Right lobe of liver (tissue), 6 donors: Measurements from ENCODE around the gene MDFI. TPM values are rescaled to one million over a fixed set of nuclear protein-coding genes. Genes with fewer than 3 reads are reported as not detected.

Experiments used
- ATAC-seq, 4 donors: fragments of 200-7000 bp; cut with Tn5 transposase; one replicate each; pipeline ENCODE4 v1.9.1; 2020; ENCODE audit warnings: mild to moderate bottlenecking in 4 of 4, moderate library complexity in 4 of 4
- DNase-seq, 3 donors: peaks; one replicate each; pipeline ENCODE4 v3.0.0-alpha.2; 2020
- H3K27ac ChIP-seq, 3 donors: fragments of 200-600 bp; one replicate each; pipeline ENCODE4 v1.8.0; 2022
- H3K27me3 ChIP-seq, 2 donors: fragments of 200-600 bp; one replicate each; pipeline ENCODE4 v1.8.0; 2022
- H3K36me3 ChIP-seq, 4 donors: fragments of 200-600 bp; sonication (generic) in 1 of 4; one replicate each; pipeline versions ENCODE4 v1.5.1 to v1.8.0; 2017 to 2022; ENCODE audit warnings: control low read depth in 1 of 4
- H3K4me1 ChIP-seq, 4 donors: fragments of 200-600 bp; sonication (generic) in 1 of 4; one replicate each; pipeline versions ENCODE4 v1.5.1 to v1.8.0; 2017 to 2022; ENCODE audit warnings: control low read depth in 1 of 4
- H3K4me3 ChIP-seq, 3 donors: fragments of 200-600 bp; one replicate each; pipeline ENCODE4 v1.8.0; 2022
- H3K9me3 ChIP-seq, 4 donors: fragments of 200-600 bp; sonication (generic) in 1 of 4; one replicate each; pipeline versions ENCODE4 v1.5.1 to v1.8.0; 2017 to 2022; ENCODE audit warnings: control low read depth in 1 of 4
- POLR2A ChIP-seq: fragments of 450-650 bp; IDR thresholded peaks from one replicate; pipeline ENCODE4 v1.6.1; 2017; ENCODE audit warnings: antibody characterized with exemption, mild to moderate bottlenecking
- WGBS: methylation state at CpG from one replicate; pipeline ENCODE4 v1.1.6; 2018; ENCODE audit warnings: low coverage, low lambda C conversion rate; ENCODE audit not compliant: insufficient coverage; ENCODE audit errors: missing lambda C conversion rate; 5-methylcytosine and 5-hydroxymethylcytosine counted together
- intact Hi-C, 2 donors: fragments of 100-400 bp; cut with DNase I; formaldehyde crosslinking; loops; one replicate each; pipeline versions ENCODE4 v1.11.2 to v1.14.1; 2022
- total RNA-seq, 6 experiments: library from RNA; depleted of rRNA in 2 of 6; stranded (reverse); fragments of >200 nt in 2 of 6; fragmentation: NEBNext Ultra II Directional in 3 of 6; extraction: Animal tissue kit (Norgen Biotek cat#: 25700) in 3 of 6; gene quantifications; one replicate each; pipeline versions ENCODE4 v1.1.0 to v1.2.4, GENCODE V29; 2016 to 2023
- TF ChIP-seq, protein P1 (sequence below), 4 donors: fragments of 200-600 bp in 3 of 4; fragments of 450-650 bp in 1 of 4; IDR thresholded peaks; one replicate each; pipeline versions ENCODE4 v1.5.1 to v1.8.0; 2016 to 2022; ENCODE audit warnings: antibody characterized with exemption in 4 of 4, mild to moderate bottlenecking in 2 of 4
- donor health status: DM: no; HTN: yes; CAD: no.
- donor health status: DM: no; HTN: no; CAD: no.
- donor health status: DM: no; HTN: no; CAD: no.
- donor health status: DM: no; HTN: yes; CAD: no.
- donor health status: DM: no; HTN: yes; CAD: no.

MDFI gene
- total RNA-seq, 6 experiments from 2014 or later, result 0.29 to 2.4 (median 1.1) TPM; not detected in 3

GRCh38 chr6:41668968-41669367 lies 30.7 kb downstream of the MDFI start:
- 81% methylated on average over 2 of the region's 2 CpGs for WGBS
- ATAC-seq (no peak), DNase-seq (no peak)
- H3K27me3 ChIP-seq, result no peaks in the 10 kb centered on the region
- TF ChIP-seq, protein P1, sequence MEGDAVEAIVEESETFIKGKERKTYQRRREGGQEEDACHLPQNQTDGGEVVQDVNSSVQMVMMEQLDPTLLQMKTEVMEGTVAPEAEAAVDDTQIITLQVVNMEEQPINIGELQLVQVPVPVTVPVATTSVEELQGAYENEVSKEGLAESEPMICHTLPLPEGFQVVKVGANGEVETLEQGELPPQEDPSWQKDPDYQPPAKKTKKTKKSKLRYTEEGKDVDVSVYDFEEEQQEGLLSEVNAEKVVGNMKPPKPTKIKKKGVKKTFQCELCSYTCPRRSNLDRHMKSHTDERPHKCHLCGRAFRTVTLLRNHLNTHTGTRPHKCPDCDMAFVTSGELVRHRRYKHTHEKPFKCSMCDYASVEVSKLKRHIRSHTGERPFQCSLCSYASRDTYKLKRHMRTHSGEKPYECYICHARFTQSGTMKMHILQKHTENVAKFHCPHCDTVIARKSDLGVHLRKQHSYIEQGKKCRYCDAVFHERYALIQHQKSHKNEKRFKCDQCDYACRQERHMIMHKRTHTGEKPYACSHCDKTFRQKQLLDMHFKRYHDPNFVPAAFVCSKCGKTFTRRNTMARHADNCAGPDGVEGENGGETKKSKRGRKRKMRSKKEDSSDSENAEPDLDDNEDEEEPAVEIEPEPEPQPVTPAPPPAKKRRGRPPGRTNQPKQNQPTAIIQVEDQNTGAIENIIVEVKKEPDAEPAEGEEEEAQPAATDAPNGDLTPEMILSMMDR (IDR thresholded peaks at IDR 0.05), result no peak
- no peak for TF ChIP-seq POLR2A
- H3K4me3 ChIP-seq, result no peak overlapping the region
- intact Hi-C loops, result no loop called here
- no peak overlapping the region for H3K27ac ChIP-seq
- no peaks in the 10 kb centered on the region for H3K36me3 ChIP-seq
- no peaks in the 10 kb centered on the region for H3K4me1 ChIP-seq
- no peaks in the 10 kb centered on the region for H3K9me3 ChIP-seq

GRCh38 chr6:41670703-41671360 lies 32.6 kb downstream of the MDFI start:
- DNase-seq (no peak), ATAC-seq (no peak)
- H3K9me3 ChIP-seq, result no peaks in the 10 kb centered on the region
- no peaks in the 10 kb centered on the region for H3K36me3 ChIP-seq
- H3K27ac ChIP-seq, result no peak overlapping the region
- WGBS, result 70% methylated on average over 9 of the region's 9 CpGs
- H3K4me1 ChIP-seq, result no peaks in the 10 kb centered on the region
- no peak overlapping the region for H3K4me3 ChIP-seq
- intact Hi-C loops, result loop anchor here in 1 of 2 donors (10.0 kb wide), 1 partner anchor 296 kb away; no protein-coding TSS in a partner anchor
- H3K27me3 ChIP-seq, result no peaks in the 10 kb centered on the region
- no peak for TF ChIP-seq POLR2A
- TF ChIP-seq, protein P1 (IDR thresholded peaks at IDR 0.05), result no peak

GRCh38 chr6:41671376-41671775 lies 33.1 kb downstream of the MDFI start:
- Histone ChIP-seq H3K27me3 (no peaks in the 10 kb centered on the region), H3K4me3 (no peak overlapping the region), H3K4me1 (no peaks in the 10 kb centered on the region), H3K36me3 (no peaks in the 10 kb centered on the region), H3K9me3 (no peaks in the 10 kb centered on the region), H3K27ac (no peak overlapping the region)
- ATAC-seq (no peak), DNase-seq (no peak)
- intact Hi-C loops, result loop anchor here in 1 of 2 donors (10.0 kb wide), 1 partner anchor 297 kb away; no protein-coding TSS in a partner anchor
- WGBS, result 7% methylated on average over 3 of the region's 5 CpGs
- TF ChIP-seq, protein P1 (IDR thresholded peaks at IDR 0.05), result no peak
- no peak for TF ChIP-seq POLR2A

DNA sequence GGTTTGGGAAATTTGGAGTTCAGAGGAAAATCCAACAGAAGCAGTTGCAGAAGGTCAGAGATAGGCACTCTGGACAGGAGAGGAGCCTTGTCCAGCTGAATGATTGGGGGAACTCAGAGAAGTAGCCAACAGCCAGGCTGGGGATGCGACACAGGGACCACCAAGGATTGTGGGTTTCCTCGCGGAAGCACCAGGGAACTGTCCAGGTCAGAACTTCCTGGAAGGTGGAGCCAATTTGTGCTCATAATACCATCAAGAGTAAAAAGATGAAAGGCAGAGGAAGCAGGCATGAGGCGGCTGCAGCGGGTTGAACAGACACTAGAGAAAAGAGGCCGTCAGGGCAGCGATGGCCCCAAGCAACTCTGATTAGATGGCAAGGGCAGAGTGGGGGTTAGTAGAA lies 33.7 kb downstream of the MDFI start:
- TF ChIP-seq, protein P1 (IDR thresholded peaks at IDR 0.05), result no peak
- TF ChIP-seq POLR2A, result no peak
- Histone ChIP-seq H3K9me3 (no peaks in the 10 kb centered on the region), H3K4me1 (no peaks in the 10 kb centered on the region), H3K27ac (no peak overlapping the region), H3K36me3 (no peaks in the 10 kb centered on the region), H3K4me3 (no peak overlapping the region), H3K27me3 (no peaks in the 10 kb centered on the region)
- ATAC-seq, result no peak
- DNase-seq, result no peak
- 73% methylated on average over 4 of the region's 7 CpGs for WGBS
- intact Hi-C loops, result loop anchor here in 1 of 2 donors (10.0 kb wide), 1 partner anchor 297 kb away; no protein-coding TSS in a partner anchor
